HL-60 (cell line): ENCODE measurements around the gene PTPRN2.

Source experiments
- CTCF ChIP-seq: IDR thresholded peaks from one replicate; pipeline ENCODE4 v1.5.1; 2011; ENCODE audit warnings: low read length, control low read depth, inconsistent platforms; ENCODE audit not compliant: insufficient read depth
- POLR2AphosphoS5 ChIP-seq: IDR thresholded peaks from 2 replicates; pipeline ENCODE4 v1.6.1; 2012; ENCODE audit warnings: low read depth
- REST ChIP-seq: IDR thresholded peaks from 2 replicates; pipeline ENCODE4 v1.6.1; 2012; ENCODE audit warnings: low read depth; ENCODE audit not compliant: insufficient replicate concordance

- TF ChIP-seq REST = peak; percentile 22
- no peak for TF ChIP-seq CTCF
- TF ChIP-seq POLR2AphosphoS5 = no peak
Observed at GRCh38 chr7:158586499-158587161, 993 bp downstream of the PTPRN2 start.
